HG03442 (cell line): ENCODE data around the gene FBXO9.
"Not testable (repeated sequence)": the region's sequence is repeated elsewhere in the genome, so short reads cannot be mapped to it uniquely, and the experiment has no call there.

ENCODE experiments used
- ATAC-seq: cut with Tn5 transposase; IDR thresholded peaks from one replicate; pipeline ENCODE4 v1.9.1; 2021; ENCODE audit warnings: mild to moderate bottlenecking, moderate library complexity; ENCODE audit not compliant: unreplicated experiment

FBXO9 gene

DNA sequence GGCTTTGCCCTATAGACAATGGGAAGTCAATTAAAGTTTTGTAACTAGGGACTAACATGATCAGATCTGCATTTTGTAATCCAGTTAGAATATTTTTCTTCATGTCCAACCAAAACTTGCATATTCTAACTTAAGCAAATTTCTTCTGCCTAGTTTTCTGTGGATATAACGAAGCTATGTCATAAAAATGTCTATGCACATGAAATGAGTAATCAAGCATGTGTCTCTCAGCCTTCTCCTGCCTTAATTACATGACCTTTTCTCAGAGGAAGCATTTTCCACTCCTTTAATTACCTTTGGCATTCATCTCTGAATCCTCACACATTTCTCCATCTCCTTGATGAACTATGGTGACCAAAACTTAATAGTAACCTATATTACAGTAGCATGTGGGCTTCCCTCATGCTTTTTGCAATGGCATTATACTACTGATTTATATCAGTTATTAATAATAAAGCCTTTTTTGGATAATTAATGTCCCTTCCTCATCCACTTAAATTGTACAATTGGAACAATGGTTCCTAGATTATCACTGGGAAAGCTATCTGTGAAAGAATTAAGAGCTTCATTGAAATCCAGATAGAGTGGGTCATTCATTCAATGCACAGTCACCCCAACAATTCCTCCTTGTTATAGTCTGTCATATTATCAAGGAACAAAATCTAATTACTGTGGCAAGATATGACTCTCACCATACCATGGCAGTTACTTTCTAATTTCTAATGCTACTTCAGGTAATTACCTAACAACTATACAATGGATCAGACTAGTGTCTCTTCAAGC is 19.1 kb upstream of the FBXO9 start:
- ATAC-seq: no peak

DNA sequence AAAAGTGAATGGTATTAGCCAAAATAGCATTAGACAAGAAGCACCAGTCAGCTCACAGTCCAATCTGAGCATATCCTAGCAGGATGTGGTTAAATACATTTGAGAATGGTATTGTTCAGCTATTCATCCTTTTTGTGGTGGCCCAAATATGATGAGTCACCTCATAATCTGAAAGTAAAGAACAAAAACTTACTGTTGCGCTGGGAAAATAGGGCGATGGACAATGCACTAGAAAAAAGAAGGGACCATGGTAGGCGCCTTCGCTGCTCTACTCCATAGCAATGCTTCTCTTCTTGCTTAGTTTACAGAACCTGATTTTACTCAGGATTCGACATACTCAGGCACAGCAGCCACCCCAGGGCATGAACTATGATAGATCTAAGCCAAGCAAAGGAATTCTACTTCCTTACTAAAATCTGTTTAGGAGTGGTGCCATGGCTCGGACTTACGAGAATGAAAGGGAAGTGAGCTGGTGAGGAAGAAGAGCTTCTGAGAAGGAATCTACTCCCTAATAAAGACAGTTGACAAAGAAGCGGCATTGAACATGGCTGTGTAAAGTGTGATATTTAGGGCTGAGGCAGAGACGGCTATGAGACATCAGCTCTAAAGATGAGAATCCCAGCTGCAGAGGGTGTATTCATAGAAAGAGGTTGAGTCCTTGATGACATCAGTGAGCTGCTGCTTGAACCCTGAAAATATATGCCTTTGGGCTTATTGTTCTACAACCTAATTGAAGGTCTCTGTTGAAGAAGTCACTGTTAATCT is 16.6 kb upstream of the FBXO9 start:
- peak; percentile 99 for ATAC-seq

GRCh38 chr6:53049415-53049814 is 15.8 kb upstream of the FBXO9 start:
- no peak for ATAC-seq

DNA sequence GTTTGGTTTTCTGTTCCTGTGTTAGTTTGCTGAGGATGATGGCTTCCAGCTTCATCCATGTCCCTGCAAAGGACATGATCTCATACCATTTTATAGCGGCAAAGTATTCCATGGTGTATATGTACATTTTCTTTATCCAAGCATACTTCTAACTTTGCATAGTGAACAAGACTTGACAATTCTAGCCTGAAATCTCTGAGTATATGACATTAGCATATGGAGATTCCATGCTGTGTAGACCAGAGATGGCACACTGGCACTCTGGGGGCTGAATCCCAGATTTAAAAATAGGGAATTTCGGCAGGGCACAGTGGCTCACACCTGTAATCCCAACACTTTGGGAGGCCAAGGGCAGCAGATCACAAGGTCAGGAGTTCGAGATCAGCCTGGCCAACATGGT is 13.1 kb upstream of the FBXO9 start:
- ATAC-seq: not testable (repeated sequence)

- no peak for ATAC-seq
Observed at GRCh38 chr6:53054532-53054931, 10.7 kb upstream of the FBXO9 start.

- no peak for ATAC-seq
Observed at GRCh38 chr6:53055873-53056272, 9.3 kb upstream of the FBXO9 start.

DNA sequence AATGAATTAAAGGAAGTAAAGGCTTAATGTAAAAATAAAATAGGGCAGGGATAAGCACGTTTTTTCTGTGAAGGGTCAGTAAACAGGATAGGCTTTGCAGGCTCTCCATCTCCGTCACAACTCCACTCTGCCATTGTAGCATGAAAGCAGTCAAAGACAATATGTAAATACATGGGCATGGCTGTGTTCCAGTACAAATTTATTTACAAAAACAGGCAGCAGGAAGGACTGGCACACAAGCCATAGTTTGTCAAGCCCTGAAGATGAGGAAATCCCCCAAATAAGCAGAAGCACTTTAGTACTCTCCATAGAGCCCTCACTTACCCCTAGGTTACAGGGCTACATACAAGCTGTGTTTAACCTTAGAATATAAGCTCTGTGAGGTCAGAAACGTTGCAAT is 8.9 kb upstream of the FBXO9 start:
- ATAC-seq: no peak

GRCh38 chr6:53058388-53059195 is 6.6 kb upstream of the FBXO9 start:
- ATAC-seq: no peak

DNA sequence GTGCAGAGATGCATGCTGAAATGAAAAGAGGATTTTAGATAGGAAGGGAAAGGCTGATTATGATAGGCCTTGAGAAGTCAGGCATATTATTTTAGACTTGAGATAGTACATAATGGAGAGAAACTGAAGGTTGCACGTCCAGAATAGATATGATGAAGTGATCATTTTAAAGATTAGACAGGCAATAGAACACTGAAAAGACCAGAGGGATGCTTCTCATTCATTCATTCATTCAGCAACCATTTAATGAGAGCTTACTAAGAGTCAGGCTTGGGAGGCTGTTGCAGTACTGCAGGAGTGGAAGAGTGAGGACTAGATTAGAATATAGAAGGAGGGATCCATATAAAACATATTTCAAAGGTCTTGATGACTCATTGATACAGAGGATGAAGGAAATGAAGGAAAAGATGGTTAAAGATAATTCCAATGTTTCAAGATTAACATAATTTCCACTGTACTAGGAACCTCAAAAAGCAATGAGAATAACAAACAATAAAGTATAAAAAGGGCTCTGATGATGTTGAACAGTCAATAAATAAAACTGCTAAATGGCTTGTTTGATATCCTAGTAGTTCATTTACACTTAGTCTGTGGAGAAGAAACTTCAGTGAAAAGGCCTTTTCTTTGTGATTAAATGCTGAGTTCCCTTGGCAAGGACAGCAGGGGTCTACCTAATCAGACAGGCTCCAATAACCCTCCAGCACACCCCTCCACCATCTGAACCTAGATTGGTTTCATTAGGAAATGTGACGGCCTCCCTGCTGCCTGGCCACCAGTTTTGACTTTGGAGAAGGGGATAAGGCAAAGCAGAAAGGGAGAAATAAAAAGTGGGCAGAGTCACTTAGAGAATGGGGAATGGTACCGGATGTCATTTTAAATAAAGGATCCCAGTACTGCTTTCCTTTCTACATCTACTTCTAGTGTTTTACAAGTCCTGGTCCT is 5.3 kb upstream of the FBXO9 start:
- no peak for ATAC-seq

DNA sequence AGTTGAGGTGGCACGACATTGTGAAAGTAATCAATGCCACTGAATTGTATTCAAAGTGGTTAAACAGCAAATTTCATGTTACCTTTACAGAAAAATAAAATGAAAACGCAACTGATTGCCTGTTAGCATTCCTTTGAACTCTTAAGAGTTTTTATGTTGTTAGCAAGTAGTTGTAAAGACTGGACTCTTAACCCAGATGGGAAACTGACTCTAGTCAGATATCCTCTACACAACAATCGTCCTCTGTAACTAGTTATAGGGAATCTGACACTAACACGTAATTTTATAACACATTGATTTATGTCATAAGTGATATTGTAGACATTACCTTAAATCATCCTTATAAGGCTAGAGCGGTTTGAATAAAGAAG is 3.0 kb upstream of the FBXO9 start:
- no peak for ATAC-seq

GRCh38 chr6:53064255-53064654 is 949 bp upstream of the FBXO9 start:
- ATAC-seq: not testable (repeated sequence)

DNA sequence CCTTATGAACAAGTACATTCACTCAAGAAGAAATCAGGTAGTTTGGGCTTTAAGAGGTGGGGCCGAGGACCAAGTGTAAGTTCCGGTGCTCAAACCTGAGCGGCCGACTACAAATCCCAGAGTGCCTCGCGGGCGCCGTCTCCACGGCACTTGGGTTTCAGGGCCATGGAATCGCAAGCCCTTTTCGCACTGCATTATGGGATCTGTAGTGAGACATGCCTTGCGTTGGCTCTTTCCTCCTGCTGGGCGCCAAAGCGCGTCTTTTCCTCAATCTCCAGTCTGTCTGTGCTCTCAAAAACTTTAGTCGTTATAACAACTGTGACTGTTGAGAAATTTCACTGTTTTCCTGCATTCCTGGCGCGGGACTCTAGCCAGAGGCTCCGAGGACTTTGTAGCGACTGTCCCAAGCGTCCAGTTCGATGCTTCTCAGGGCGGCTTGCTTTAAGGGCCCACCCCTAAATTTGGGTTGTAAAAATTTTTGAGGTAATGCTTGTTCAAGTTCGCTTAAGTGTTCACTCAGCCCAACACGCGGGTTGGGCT is 408 bp upstream of the FBXO9 start:
- peak; percentile 70 for ATAC-seq

DNA sequence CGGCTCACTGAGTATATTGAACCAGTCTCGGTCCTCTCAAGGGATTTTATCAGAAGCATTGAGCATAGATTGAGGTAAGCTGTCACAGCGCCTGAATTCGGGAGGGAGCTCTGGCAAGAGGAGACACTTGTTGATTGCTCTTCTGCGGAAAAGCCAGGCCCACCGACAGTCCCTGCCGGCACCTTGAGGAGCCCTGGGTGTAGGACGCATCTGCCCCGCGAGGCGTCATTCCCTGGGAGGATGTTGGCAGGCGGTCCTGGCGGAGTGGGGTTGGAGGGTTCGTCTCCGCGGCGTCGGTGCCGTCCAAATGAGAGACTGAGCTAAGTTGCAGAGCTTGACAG is 843 bp downstream of the FBXO9 start:
- ATAC-seq: no peak

GRCh38 chr6:53066874-53067706 is 1.9 kb downstream of the FBXO9 start:
- no peak for ATAC-seq

GRCh38 chr6:53067849-53068361 is 2.7 kb downstream of the FBXO9 start:
- no peak for ATAC-seq

- ATAC-seq: no peak
Observed at GRCh38 chr6:53069427-53069826, 4.2 kb downstream of the FBXO9 start.

- ATAC-seq: peak; percentile 84
Observed at GRCh38 chr6:53070806-53071205, 5.6 kb downstream of the FBXO9 start.

DNA sequence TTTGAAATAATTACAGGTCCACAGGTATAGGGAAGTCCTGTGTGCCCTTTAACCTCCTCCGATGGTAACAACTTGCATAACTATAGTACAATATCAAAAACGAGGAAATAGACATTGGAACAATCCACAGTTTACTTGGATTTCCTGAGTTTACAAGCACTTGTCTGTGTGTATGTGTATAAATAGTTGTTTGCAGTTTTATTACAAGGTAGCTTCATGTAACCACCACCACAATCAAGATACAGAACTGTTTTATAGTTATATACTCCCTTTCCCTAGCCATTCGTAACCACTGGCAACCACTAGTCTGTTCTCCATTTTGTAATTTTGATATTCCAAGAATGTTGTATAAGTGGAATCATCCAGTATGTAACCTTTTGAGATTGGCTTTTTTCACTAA is 9.1 kb downstream of the FBXO9 start:
- ATAC-seq: no peak

DNA sequence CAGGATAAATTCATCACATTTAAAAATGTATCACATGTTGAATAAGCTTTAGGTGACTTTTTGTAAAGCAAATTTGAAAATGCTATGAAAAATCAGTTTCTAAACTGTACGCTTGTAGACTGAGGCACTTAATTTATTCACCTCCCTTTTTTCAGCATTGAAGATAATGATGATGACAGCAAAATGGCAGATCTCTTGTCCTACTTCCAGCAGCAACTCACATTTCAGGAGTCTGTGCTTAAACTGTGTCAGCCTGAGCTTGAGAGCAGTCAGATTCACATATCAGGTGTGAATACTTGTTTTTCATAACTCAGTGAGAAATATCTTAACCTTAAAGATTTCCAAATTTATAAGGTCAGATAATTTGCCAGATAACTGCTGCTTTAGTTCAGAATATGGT is 15.6 kb downstream of the FBXO9 start:
- ATAC-seq: no peak
